Panc1 (cell line): ENCODE data around the gene GUCY2F.

Experiments used
- CTCF ChIP-seq: fragments of 450-650 bp; IDR thresholded peaks from 2 replicates; pipeline ENCODE4 v1.5.1; 2017; ENCODE audit warnings: mild to moderate bottlenecking
- POLR2AphosphoS5 ChIP-seq: IDR thresholded peaks from 2 replicates; pipeline ENCODE4 v1.6.1; 2012; ENCODE audit warnings: mild to moderate bottlenecking, low read depth, low read length, moderate library complexity

GRCh38 chrX:109398833-109399232 is 83.1 kb downstream of the GUCY2F start:
- TF ChIP-seq POLR2AphosphoS5 (no peak), CTCF (no peak)
